ENCODE data around the gene LCNL1. TPM values are rescaled to one million over a fixed set of nuclear protein-coding genes. Genes with fewer than 3 reads are reported as not detected.

Gene LCNL1
- total RNA-seq, 1 donor from 2014 or later: not detected

DNA sequence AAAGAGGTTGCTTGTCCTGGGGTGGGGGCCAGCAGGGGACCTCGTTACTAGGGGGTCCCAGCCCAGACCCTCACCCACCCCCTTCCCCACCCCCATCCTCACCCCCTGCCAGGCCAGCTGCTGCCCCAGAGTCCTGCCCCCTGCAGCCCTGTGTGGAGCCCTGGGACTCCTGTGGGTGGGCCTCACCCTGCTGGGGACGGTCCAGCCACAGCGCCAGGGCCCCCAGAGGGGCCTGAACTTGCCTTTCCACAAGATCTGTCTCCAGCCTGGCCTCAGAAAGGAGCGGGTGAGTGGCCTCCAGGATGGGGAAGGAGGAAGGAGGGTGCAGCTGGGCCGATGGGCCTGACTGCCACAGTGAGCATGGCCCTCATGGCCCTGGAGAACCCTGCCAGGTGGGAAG lies 13.0 kb upstream of the LCNL1 start:
- H3K9me3 Mint-ChIP-seq: no peaks in the 10 kb centered on the region
- no peaks in the 10 kb centered on the region for H3K36me3 Mint-ChIP-seq
- no peak overlapping the region for H3K4me3 Mint-ChIP-seq
- TF ChIP-seq CTCF (conservative IDR thresholded peaks at IDR 0.05): no peak
- no peaks in the 10 kb centered on the region for H3K27me3 Mint-ChIP-seq
- peaks cover 6% of the 10 kb centered on the region for H3K4me1 Mint-ChIP-seq (ENCODE audit: unreplicated experiment)
- no peak for DNase-seq (ENCODE audit: extremely low spot score, unreplicated experiment)
- H3K27ac Mint-ChIP-seq: no peak overlapping the region

- TF ChIP-seq CTCF (conservative IDR thresholded peaks at IDR 0.05): no peak
- Mint-ChIP-seq H3K9me3 (no peaks in the 10 kb centered on the region), H3K27me3 (no peaks in the 10 kb centered on the region), H3K4me3 (no peak overlapping the region), H3K36me3 (no peaks in the 10 kb centered on the region), H3K27ac (no peak overlapping the region), H3K4me1 (ENCODE audit: unreplicated experiment) (peaks cover 4% of the 10 kb centered on the region)
- no peak for DNase-seq (ENCODE audit: extremely low spot score, unreplicated experiment)
These were observed 12.4 kb upstream of the LCNL1 start for GRCh38 chr9:136970361-136970760.

GRCh38 chr9:136971746-136972145 lies 11.0 kb upstream of the LCNL1 start:
- H3K4me1 Mint-ChIP-seq (ENCODE audit: unreplicated experiment): no peaks in the 10 kb centered on the region
- H3K4me3 Mint-ChIP-seq: no peak overlapping the region
- H3K27ac Mint-ChIP-seq: no peak overlapping the region
- H3K27me3 Mint-ChIP-seq: no peaks in the 10 kb centered on the region
- TF ChIP-seq CTCF (conservative IDR thresholded peaks at IDR 0.05): no peak
- DNase-seq (ENCODE audit: extremely low spot score, unreplicated experiment): no peak
- no peaks in the 10 kb centered on the region for H3K36me3 Mint-ChIP-seq
- H3K9me3 Mint-ChIP-seq: no peaks in the 10 kb centered on the region

- Mint-ChIP-seq H3K4me1 (ENCODE audit: unreplicated experiment) (no peaks in the 10 kb centered on the region), H3K4me3 (no peak overlapping the region), H3K9me3 (no peaks in the 10 kb centered on the region), H3K27ac (no peak overlapping the region), H3K27me3 (no peaks in the 10 kb centered on the region), H3K36me3 (no peaks in the 10 kb centered on the region)
- DNase-seq (ENCODE audit: extremely low spot score, unreplicated experiment): no peak
- TF ChIP-seq CTCF (conservative IDR thresholded peaks at IDR 0.05): no peak
These were observed 10.5 kb upstream of the LCNL1 start for GRCh38 chr9:136972335-136972734.

- Mint-ChIP-seq H3K9me3 (no peaks in the 10 kb centered on the region), H3K27me3 (no peaks in the 10 kb centered on the region), H3K27ac (no peak overlapping the region), H3K36me3 (no peaks in the 10 kb centered on the region), H3K4me1 (ENCODE audit: unreplicated experiment) (no peaks in the 10 kb centered on the region), H3K4me3 (no peak overlapping the region)
- DNase-seq (ENCODE audit: extremely low spot score, unreplicated experiment): no peak
- TF ChIP-seq CTCF (conservative IDR thresholded peaks at IDR 0.05): no peak
These were observed 10.1 kb upstream of the LCNL1 start for GRCh38 chr9:136972743-136973142.
